A549 (cell line): ENCODE results near the gene MAGI1. TPM values are rescaled to one million over a fixed set of nuclear protein-coding genes. Genes with fewer than 3 reads are reported as not detected.

Experiments
- ATAC-seq, 2 experiments: fragments of 200-7000 bp in 1 of 2; fragments of >200 bp in 1 of 2; cut with Nextera tagmentation in 1 of 2; cut with Tn5 transposase in 1 of 2; 3 replicates each; pipeline versions ENCODE4 v1.8.0 to v1.9.1; 2018 to 2020; ENCODE audit warnings: mild to moderate bottlenecking in 1 of 2, moderate library complexity in 1 of 2
- CTCF ChIA-PET: fragments of 300-600 bp; sonication (Branson Sonifier 250); formaldehyde crosslinking; extraction: SDS; loops from one replicate; lab custom pipeline; 2021; ENCODE audit warnings: antibody characterized with exemption, inconsistent platforms; lab: Yijun Ruan, JAX
- POLR2A ChIA-PET: fragments of 350-600 bp; formaldehyde crosslinking; extraction: SDS; loops from one replicate; lab custom pipeline; 2021; ENCODE audit warnings: antibody characterized with exemption, inconsistent platforms; lab: Yijun Ruan, JAX
- DNase-seq, 2 experiments: peaks; one replicate each; pipeline versions ENCODE4 v3.0.0 to v3.0.0-alpha.2; 2011 to 2016; ENCODE audit warnings: low read depth in 1 of 2, low spot score in 1 of 2
- FAIRE-seq: peaks from 2 replicates; lab custom pipeline; 2011; peaks lifted over from hg19 to GRCh38; lab: Jason Lieb, UNC
- H3K27ac ChIP-seq, 2 experiments: fragments of >200 bp; sonication (Bioruptor Twin); formaldehyde crosslinking; 3 replicates each; pipeline ENCODE4 v1.5.1; 2016 to 2017
- H3K4me1 ChIP-seq: fragments of >200 bp; sonication (Bioruptor Twin); formaldehyde crosslinking; 3 replicates; pipeline ENCODE4 v1.6.1; 2016
- H3K4me2 ChIP-seq: fragments of >200 bp; sonication (Bioruptor Twin); formaldehyde crosslinking; 3 replicates; pipeline ENCODE4 v1.6.1; 2016
- H3K4me3 ChIP-seq: fragments of >200 bp; sonication (Bioruptor Twin); formaldehyde crosslinking; 3 replicates; pipeline ENCODE4 v1.5.1; 2016
- H3K9me3 ChIP-seq: fragments of >200 bp; sonication (Bioruptor Twin); formaldehyde crosslinking; 3 replicates; pipeline ENCODE4 v1.6.1; 2016
- CBX8 ChIP-seq: fragments of 200-600 bp; sonication (generic); IDR thresholded peaks from 2 replicates; pipeline ENCODE4 v1.6.1; 2016
- EP300 ChIP-seq, 2 experiments: fragments of >200 bp; sonication (Bioruptor Twin); formaldehyde crosslinking; IDR thresholded peaks; 2 replicates in 1 of 2; 3 replicates in 1 of 2; pipeline ENCODE4 v1.6.1; 2016 to 2017
- HDAC2 ChIP-seq: fragments of 200-600 bp; sonication (generic); IDR thresholded peaks from 2 replicates; pipeline ENCODE4 v1.6.1; 2016
- JUN ChIP-seq, 2 experiments: fragments of >200 bp; sonication (Bioruptor Twin); formaldehyde crosslinking; IDR thresholded peaks; 2 replicates in 1 of 2; 3 replicates in 1 of 2; pipeline ENCODE4 v1.6.1; 2016 to 2017
- MAZ ChIP-seq: fragments of 150-350 bp; IDR thresholded peaks from 2 replicates; pipeline ENCODE4 v1.6.1; 2014; ENCODE audit warnings: antibody characterized with exemption, low read depth, low read length, borderline replicate concordance
- NPAS2 ChIP-seq: fragments of 250-450 bp; sonication (Bioruptor Pico); IDR thresholded peaks from 2 replicates; pipeline ENCODE4 v1.8.0; 2022; ENCODE audit warnings: mild to moderate bottlenecking, moderate library complexity, borderline replicate concordance
- POLR2A ChIP-seq: IDR thresholded peaks from 2 replicates; pipeline ENCODE4 v1.6.1; 2012; ENCODE audit warnings: mild to moderate bottlenecking, low read length
- RAD21 ChIP-seq, 2 experiments: fragments of >200 bp in 1 of 2; sonication (Bioruptor Twin) in 1 of 2; formaldehyde crosslinking in 1 of 2; IDR thresholded peaks in 1 of 2; conservative IDR thresholded peaks in 1 of 2; 2 replicates in 1 of 2; 3 replicates in 1 of 2; pipeline ENCODE4 v1.6.1; 2012 to 2018; ENCODE audit warnings: inconsistent platforms in 1 of 2
- RCOR1 ChIP-seq: fragments of 150-350 bp; IDR thresholded peaks from 2 replicates; pipeline ENCODE4 v1.6.1; 2014; ENCODE audit warnings: antibody characterized with exemption, low read length, low read depth
- RFX5 ChIP-seq: fragments of 450-650 bp; IDR thresholded peaks from 2 replicates; pipeline ENCODE4 v1.7.1; 2014; ENCODE audit warnings: antibody characterized with exemption, mild to moderate bottlenecking, moderate library complexity
- SREBF2 ChIP-seq: fragments of 450-650 bp; IDR thresholded peaks from 2 replicates; pipeline ENCODE4 v1.6.1; 2014; ENCODE audit warnings: mild to moderate bottlenecking, moderate library complexity
- TFCP2L1 ChIP-seq: fragments of 250-450 bp; sonication (Bioruptor Pico); IDR thresholded peaks from 2 replicates; pipeline ENCODE4 v1.5.0; 2021; ENCODE audit warnings: mild to moderate bottlenecking
- ZC3H11A ChIP-seq: fragments of 450-650 bp; IDR thresholded peaks from 2 replicates; pipeline ENCODE4 v1.6.1; 2014; ENCODE audit warnings: antibody characterized with exemption, mild to moderate bottlenecking
- ZNF302 ChIP-seq: fragments of 250-450 bp; sonication (Bioruptor Pico); IDR thresholded peaks from 2 replicates; pipeline ENCODE4 v1.9.0; 2021; ENCODE audit warnings: inconsistent platforms, mild to moderate bottlenecking, moderate library complexity
- ZSCAN20 ChIP-seq: fragments of 250-450 bp; sonication (Bioruptor Pico); IDR thresholded peaks from 2 replicates; pipeline ENCODE4 v1.8.0; 2022; ENCODE audit warnings: mild to moderate bottlenecking, moderate library complexity
- WGBS: methylation state at CpG from one replicate; pipeline ENCODE4 v1.1.6; 2017; ENCODE audit errors: missing lambda C conversion rate; 5-methylcytosine and 5-hydroxymethylcytosine counted together
- polyA plus RNA-seq, 4 experiments: library from polyadenylated mRNA; depleted of rRNA in 3 of 4; stranded (reverse); fragments of >200 nt; fragmentation: RNase III in 1 of 4; extraction: RNeasy Plus Mini Kit Qiagen cat#74134 plus additional on column Dnase treatment in 1 of 4; gene quantifications; 2 replicates in 3 of 4; 3 replicates in 1 of 4; pipeline ENCODE4 v1.2.3, GENCODE V29; 2011 to 2017
- TF ChIP-seq, protein P1 (sequence below): fragments of 200-600 bp; sonication (generic); IDR thresholded peaks from 2 replicates; pipeline ENCODE4 v1.6.1; 2016; ENCODE audit warnings: antibody characterized with exemption, mild to moderate bottlenecking, moderate library complexity
- TF ChIP-seq, protein P2 (sequence below): IDR thresholded peaks from 2 replicates; pipeline ENCODE4 v1.6.1; 2012
- TF ChIP-seq, protein P3 (sequence below): IDR thresholded peaks from 2 replicates; pipeline ENCODE4 v1.6.1; 2012
- TF ChIP-seq, protein P4 (sequence below): IDR thresholded peaks from 2 replicates; pipeline ENCODE4 v1.6.1; 2012; ENCODE audit warnings: low read depth, borderline replicate concordance

Gene MAGI1
- polyA plus RNA-seq, 2 of the 4 experiments (the other 2 are of a cell fraction): 4.7 to 6.6 TPM

DNA sequence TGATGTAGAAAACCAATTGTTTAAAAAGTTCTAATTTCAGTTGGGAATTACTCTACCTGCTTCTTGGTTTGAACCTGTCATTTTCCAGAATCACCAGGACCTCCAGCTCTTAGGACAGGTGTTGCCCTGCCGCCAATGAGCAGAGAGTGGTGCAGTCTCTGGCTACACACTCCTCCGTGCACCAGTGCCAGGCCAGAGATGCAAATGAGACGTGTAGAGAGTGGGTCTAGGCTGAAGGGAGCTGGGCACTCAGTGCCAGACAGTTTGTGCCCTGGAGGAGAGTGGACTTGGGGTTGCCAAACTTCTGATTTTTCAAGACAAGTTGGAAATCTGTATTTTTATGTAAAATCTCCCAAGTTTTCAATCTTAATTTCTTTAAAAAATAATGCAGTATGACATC is 566.2 kb downstream of the MAGI1 start:
- no peak overlapping the region for H3K27ac ChIP-seq
- H3K9me3 ChIP-seq: no peaks in the 10 kb centered on the region
- 65% methylated on average over 3 of the region's 3 CpGs for WGBS
- no peak overlapping the region for H3K4me2 ChIP-seq
- FAIRE-seq: no peak
- no peaks in the 10 kb centered on the region for H3K4me1 ChIP-seq
- no peak for TF ChIP-seq RFX5
- TF ChIP-seq, protein P1, sequence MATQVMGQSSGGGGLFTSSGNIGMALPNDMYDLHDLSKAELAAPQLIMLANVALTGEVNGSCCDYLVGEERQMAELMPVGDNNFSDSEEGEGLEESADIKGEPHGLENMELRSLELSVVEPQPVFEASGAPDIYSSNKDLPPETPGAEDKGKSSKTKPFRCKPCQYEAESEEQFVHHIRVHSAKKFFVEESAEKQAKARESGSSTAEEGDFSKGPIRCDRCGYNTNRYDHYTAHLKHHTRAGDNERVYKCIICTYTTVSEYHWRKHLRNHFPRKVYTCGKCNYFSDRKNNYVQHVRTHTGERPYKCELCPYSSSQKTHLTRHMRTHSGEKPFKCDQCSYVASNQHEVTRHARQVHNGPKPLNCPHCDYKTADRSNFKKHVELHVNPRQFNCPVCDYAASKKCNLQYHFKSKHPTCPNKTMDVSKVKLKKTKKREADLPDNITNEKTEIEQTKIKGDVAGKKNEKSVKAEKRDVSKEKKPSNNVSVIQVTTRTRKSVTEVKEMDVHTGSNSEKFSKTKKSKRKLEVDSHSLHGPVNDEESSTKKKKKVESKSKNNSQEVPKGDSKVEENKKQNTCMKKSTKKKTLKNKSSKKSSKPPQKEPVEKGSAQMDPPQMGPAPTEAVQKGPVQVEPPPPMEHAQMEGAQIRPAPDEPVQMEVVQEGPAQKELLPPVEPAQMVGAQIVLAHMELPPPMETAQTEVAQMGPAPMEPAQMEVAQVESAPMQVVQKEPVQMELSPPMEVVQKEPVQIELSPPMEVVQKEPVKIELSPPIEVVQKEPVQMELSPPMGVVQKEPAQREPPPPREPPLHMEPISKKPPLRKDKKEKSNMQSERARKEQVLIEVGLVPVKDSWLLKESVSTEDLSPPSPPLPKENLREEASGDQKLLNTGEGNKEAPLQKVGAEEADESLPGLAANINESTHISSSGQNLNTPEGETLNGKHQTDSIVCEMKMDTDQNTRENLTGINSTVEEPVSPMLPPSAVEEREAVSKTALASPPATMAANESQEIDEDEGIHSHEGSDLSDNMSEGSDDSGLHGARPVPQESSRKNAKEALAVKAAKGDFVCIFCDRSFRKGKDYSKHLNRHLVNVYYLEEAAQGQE: no peak
- no peak for TF ChIP-seq RAD21 (conservative IDR thresholded peaks at IDR 0.05 in 1 of 2, IDR thresholded peaks at IDR 0.05 in 1 of 2)
- TF ChIP-seq SREBF2: no peak
- TF ChIP-seq, all 56 proteins: peak for 0
- ChIA-PET POLR2A (no interaction called here), CTCF (no interaction called here)
- DNase-seq (no peak), ATAC-seq (no peak)
- H3K4me3 ChIP-seq: no peak overlapping the region

DNA sequence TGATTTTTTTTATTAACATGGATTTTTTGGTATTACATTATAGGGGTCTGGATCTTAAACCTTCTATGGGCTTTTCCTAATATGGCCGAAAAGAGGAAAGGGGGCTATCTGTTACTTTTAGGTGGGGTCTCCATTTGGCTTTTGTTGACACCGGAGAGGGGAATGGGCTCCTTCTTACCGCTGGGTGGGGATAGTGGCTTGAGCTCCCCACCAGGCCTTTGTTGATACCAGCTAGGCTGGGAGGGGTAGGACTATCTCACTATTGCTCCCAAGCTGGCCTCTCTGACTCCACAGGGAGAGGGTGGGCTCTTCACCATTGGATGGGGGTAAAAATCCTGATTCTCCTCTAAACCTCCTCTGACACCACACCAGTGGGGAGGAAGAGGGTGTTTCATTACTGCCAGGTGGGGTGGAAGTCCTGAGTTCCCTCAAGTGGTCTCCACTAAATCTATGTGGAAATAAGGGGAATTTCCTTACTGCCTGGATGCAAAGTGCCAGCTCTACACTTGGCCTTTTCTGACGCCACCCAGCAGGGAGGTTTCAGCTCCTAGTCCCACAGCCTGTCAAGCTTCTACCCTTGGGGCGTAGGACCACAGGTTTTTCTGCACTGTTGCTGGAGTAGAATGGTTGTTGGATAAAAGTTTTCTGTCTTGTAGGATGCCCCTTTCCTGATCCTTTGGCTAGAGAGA is 572.3 kb downstream of the MAGI1 start:
- no peak overlapping the region for H3K4me3 ChIP-seq
- H3K9me3 ChIP-seq: no peaks in the 10 kb centered on the region
- no peak overlapping the region for H3K27ac ChIP-seq
- ChIA-PET POLR2A (no interaction called here), CTCF (no interaction called here)
- H3K4me2 ChIP-seq: no peak overlapping the region
- ATAC-seq (no peak), DNase-seq (no peak), FAIRE-seq (no peak)
- TF ChIP-seq HDAC2 (no peak), MAZ (no peak), TFCP2L1 (CRISPR knock-in tag) (no peak), CBX8 (no peak), NPAS2 (CRISPR knock-in tag) (no peak), SREBF2 (no peak), POLR2A (no peak), ZNF302 (CRISPR knock-in tag) (no peak), EP300 (IDR thresholded peaks at IDR 0.05) (no peak), ZC3H11A (no peak), RCOR1 (no peak), ZSCAN20 (no peak), JUN (IDR thresholded peaks at IDR 0.05) (no peak), RAD21 (conservative IDR thresholded peaks at IDR 0.05 in 1 of 2, IDR thresholded peaks at IDR 0.05 in 1 of 2) (no peak)
- TF ChIP-seq, protein P2, sequence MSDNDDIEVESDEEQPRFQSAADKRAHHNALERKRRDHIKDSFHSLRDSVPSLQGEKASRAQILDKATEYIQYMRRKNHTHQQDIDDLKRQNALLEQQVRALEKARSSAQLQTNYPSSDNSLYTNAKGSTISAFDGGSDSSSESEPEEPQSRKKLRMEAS: no peak
- TF ChIP-seq, protein P3, sequence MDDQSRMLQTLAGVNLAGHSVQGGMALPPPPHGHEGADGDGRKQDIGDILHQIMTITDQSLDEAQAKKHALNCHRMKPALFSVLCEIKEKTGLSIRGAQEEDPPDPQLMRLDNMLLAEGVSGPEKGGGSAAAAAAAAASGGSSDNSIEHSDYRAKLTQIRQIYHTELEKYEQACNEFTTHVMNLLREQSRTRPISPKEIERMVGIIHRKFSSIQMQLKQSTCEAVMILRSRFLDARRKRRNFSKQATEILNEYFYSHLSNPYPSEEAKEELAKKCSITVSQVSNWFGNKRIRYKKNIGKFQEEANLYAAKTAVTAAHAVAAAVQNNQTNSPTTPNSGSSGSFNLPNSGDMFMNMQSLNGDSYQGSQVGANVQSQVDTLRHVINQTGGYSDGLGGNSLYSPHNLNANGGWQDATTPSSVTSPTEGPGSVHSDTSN: no peak
- TF ChIP-seq, protein P1: no peak
- TF ChIP-seq, protein P4, sequence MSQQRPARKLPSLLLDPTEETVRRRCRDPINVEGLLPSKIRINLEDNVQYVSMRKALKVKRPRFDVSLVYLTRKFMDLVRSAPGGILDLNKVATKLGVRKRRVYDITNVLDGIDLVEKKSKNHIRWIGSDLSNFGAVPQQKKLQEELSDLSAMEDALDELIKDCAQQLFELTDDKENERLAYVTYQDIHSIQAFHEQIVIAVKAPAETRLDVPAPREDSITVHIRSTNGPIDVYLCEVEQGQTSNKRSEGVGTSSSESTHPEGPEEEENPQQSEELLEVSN: no peak
- H3K4me1 ChIP-seq: no peaks in the 10 kb centered on the region
- WGBS: 72% methylated on average over 5 of the region's 5 CpGs
